OCI-LY7 (cell line): ENCODE results near the gene C22orf42. TPM values are rescaled to one million over a fixed set of nuclear protein-coding genes. Genes with fewer than 3 reads are reported as not detected.

ENCODE experiments used
- BruUV-seq: library from RNA; stranded (reverse); fragments of 400-500 nt; replicated peaks from 2 replicates; lab custom pipeline; 2021; lab: Mats Ljungman, UMichigan
- CTCF ChIA-PET: fragments of 300-600 bp; sonication (Branson Sonifier 250); formaldehyde crosslinking; loops from one replicate; lab custom pipeline; 2022; ENCODE audit warnings: antibody characterized with exemption; ENCODE audit not compliant: unreplicated experiment; lab: Charles Lee
- POLR2A ChIA-PET: fragments of 300-600 bp; sonication (Branson Sonifier 250); formaldehyde crosslinking; loops from one replicate; lab custom pipeline; 2022; ENCODE audit warnings: antibody characterized with exemption; lab: Charles Lee
- DNase-seq: peaks from one replicate; pipeline ENCODE4 v3.0.0-alpha.2; 2015; ENCODE audit warnings: low spot score
- H2AFZ ChIP-seq: fragments of 200-600 bp; sonication (generic), shearing (Covaris generic); 2 replicates; pipeline ENCODE4 v1.6.1; 2014; ENCODE audit warnings: mild to moderate bottlenecking, antibody characterized with exemption, low read length, moderate library complexity
- H3K27ac ChIP-seq: fragments of 200-600 bp; sonication (generic); 2 replicates; pipeline ENCODE4 v1.5.1; 2014; ENCODE audit warnings: mixed run types, low read depth, mild to moderate bottlenecking, moderate library complexity, low read length, inconsistent platforms; ENCODE audit not compliant: poor library complexity, severe bottlenecking
- H3K36me3 ChIP-seq: fragments of 200-600 bp; sonication (generic); 2 replicates; pipeline ENCODE4 v1.6.1; 2014; ENCODE audit warnings: mild to moderate bottlenecking, antibody characterized with exemption, low read length, moderate library complexity, mixed read lengths; ENCODE audit not compliant: insufficient read depth
- H3K4me1 ChIP-seq: fragments of 200-600 bp; sonication (generic); 2 replicates; pipeline ENCODE4 v1.5.1; 2014; ENCODE audit warnings: mild to moderate bottlenecking, low read length; ENCODE audit not compliant: insufficient read depth, poor library complexity, severe bottlenecking
- H3K4me2 ChIP-seq: fragments of 200-600 bp; sonication (generic); 2 replicates; pipeline ENCODE4 v1.6.1; 2014; ENCODE audit warnings: mild to moderate bottlenecking, low read length
- H3K4me3 ChIP-seq: fragments of 200-600 bp; sonication (generic); 2 replicates; pipeline ENCODE4 v1.5.1; 2014; ENCODE audit warnings: mild to moderate bottlenecking, low read depth, low read length; ENCODE audit not compliant: poor library complexity, severe bottlenecking
- H3K79me2 ChIP-seq: fragments of 200-600 bp; sonication (generic); 2 replicates; pipeline ENCODE4 v1.6.1; 2016; ENCODE audit warnings: low read depth, mild to moderate bottlenecking, low read length, moderate library complexity, mixed read lengths; ENCODE audit not compliant: insufficient read depth
- H3K9me2 ChIP-seq: fragments of 200-600 bp; sonication (generic); 2 replicates; pipeline ENCODE4 v1.6.1; 2016; ENCODE audit warnings: mild to moderate bottlenecking, low read length, mixed read lengths; ENCODE audit not compliant: insufficient read depth
- H3K9me3 ChIP-seq: fragments of 200-600 bp; sonication (generic); 2 replicates; pipeline ENCODE4 v1.6.1; 2014; ENCODE audit warnings: mild to moderate bottlenecking, mixed run types, low read length, mixed read lengths
- H4K20me1 ChIP-seq: fragments of 200-600 bp; sonication (generic); 2 replicates; pipeline ENCODE4 v1.6.1; 2014; ENCODE audit warnings: mild to moderate bottlenecking, antibody characterized with exemption, low read length, moderate library complexity, mixed read lengths; ENCODE audit not compliant: insufficient read depth
- CTCF ChIP-seq: fragments of 200-600 bp; sonication (generic); conservative IDR thresholded peaks from 2 replicates; pipeline ENCODE4 v1.5.1; 2014; ENCODE audit warnings: mild to moderate bottlenecking, antibody characterized with exemption, low read length, moderate library complexity, mixed read lengths
- EZH2phosphoT487 ChIP-seq: fragments of 200-600 bp; sonication (generic); IDR thresholded peaks from 2 replicates; pipeline ENCODE4 v1.6.1; 2018; ENCODE audit warnings: low read depth, borderline replicate concordance, mild to moderate bottlenecking, mixed run types, antibody characterized with exemption, low read length, moderate library complexity, mixed read lengths
- intact Hi-C: fragments of 100-400 bp; cut with micrococcal nuclease; formaldehyde crosslinking; loops from one replicate; pipeline ENCODE4 v1.10.0; 2022; ENCODE audit not compliant: unreplicated experiment
- total RNA-seq, 2 experiments: library from RNA; depleted of rRNA in 1 of 2; stranded (reverse); fragments of >200 nt in 1 of 2; shearing (Covaris generic) in 1 of 2; gene quantifications; 2 replicates each; pipeline ENCODE4 v1.2.3, GENCODE V29; 2014 to 2022

C22orf42 gene
- total RNA-seq, 2 experiments from 2014 or later: not detected

- intact Hi-C loops: no loop called here
- no peaks in the 10 kb centered on the region for H3K4me1 ChIP-seq
- no peaks in the 10 kb centered on the region for H3K36me3 ChIP-seq
- H3K27ac ChIP-seq: no peak overlapping the region
- DNase-seq: no peak
- ChIA-PET CTCF (no interaction called here), POLR2A (no interaction called here)
- no TSS peak for BruUV-seq
- H3K9me3 ChIP-seq: no peaks in the 10 kb centered on the region
- no peaks in the 10 kb centered on the region for H3K79me2 ChIP-seq
- no peaks in the 10 kb centered on the region for H4K20me1 ChIP-seq
- no peaks in the 10 kb centered on the region for H3K9me2 ChIP-seq
- no peak overlapping the region for H2AFZ ChIP-seq
- TF ChIP-seq EZH2phosphoT487 (no peak), CTCF (no peak)
- H3K4me3 ChIP-seq: no peak overlapping the region
- no peak overlapping the region for H3K4me2 ChIP-seq
Observed at GRCh38 chr22:32120603-32121002, 38.5 kb downstream of the C22orf42 start.

- TF ChIP-seq CTCF (0 out of 2 replicates have a peak, but pooled peaks have one; percentile 16), EZH2phosphoT487 (no peak)
- intact Hi-C loops: no loop called here
- H3K79me2 ChIP-seq: no peaks in the 10 kb centered on the region
Observed at GRCh38 chr22:32119568-32120235, 39.4 kb downstream of the C22orf42 start.

GRCh38 chr22:32112380-32112779 lies 46.7 kb downstream of the C22orf42 start:
- no TSS peak for BruUV-seq
- Histone ChIP-seq H2AFZ (no peak overlapping the region), H3K36me3 (no peaks in the 10 kb centered on the region), H3K79me2 (no peaks in the 10 kb centered on the region), H3K4me1 (no peaks in the 10 kb centered on the region), H3K9me2 (no peaks in the 10 kb centered on the region), H3K27ac (no peak overlapping the region), H3K4me3 (no peak overlapping the region), H3K4me2 (no peak overlapping the region), H3K9me3 (no peaks in the 10 kb centered on the region), H4K20me1 (no peaks in the 10 kb centered on the region)
- ChIA-PET POLR2A (no interaction called here), CTCF (no interaction called here)
- no peak for TF ChIP-seq EZH2phosphoT487
- no peak for TF ChIP-seq CTCF
- DNase-seq: no peak
- intact Hi-C loops: no loop called here

More at GRCh38 chr22:32119568-32120235, 39.4 kb downstream of the C22orf42 start:
- ChIA-PET POLR2A (no interaction called here), CTCF (no interaction called here)
- no TSS peak for BruUV-seq
- DNase-seq: no peak
- Histone ChIP-seq H2AFZ (no peak overlapping the region), H3K4me2 (no peak overlapping the region), H3K36me3 (no peaks in the 10 kb centered on the region), H3K27ac (no peak overlapping the region), H3K9me2 (no peaks in the 10 kb centered on the region), H3K4me1 (no peaks in the 10 kb centered on the region), H3K9me3 (no peaks in the 10 kb centered on the region), H3K4me3 (no peak overlapping the region), H4K20me1 (no peaks in the 10 kb centered on the region)
